HepG2 (cell line): Measurements from ENCODE around the gene TBC1D10B. TPM values are rescaled to one million over a fixed set of nuclear protein-coding genes. Genes with fewer than 3 reads are reported as not detected.

ENCODE experiments used
- ATF1 ChIP-seq: IDR thresholded peaks from 2 replicates; pipeline ENCODE4 v1.6.1; 2016; ENCODE audit warnings: mild to moderate bottlenecking, control low read depth
- ATF4 ChIP-seq, 2 experiments: fragments of 450-650 bp in 1 of 2; sonication (generic) in 1 of 2; formaldehyde crosslinking; IDR thresholded peaks; 2 replicates each; pipeline versions ENCODE4 v1.5.0 to v1.8.0; 2020 to 2022; ENCODE audit warnings: mild to moderate bottlenecking in 1 of 2, missing genetic modification reagents in 1 of 2
- CC2D1A ChIP-seq: sonication (generic); formaldehyde crosslinking; IDR thresholded peaks from 2 replicates; pipeline ENCODE4 v1.8.1; 2023; ENCODE audit warnings: mild to moderate bottlenecking, missing genetic modification reagents
- CSRNP1 ChIP-seq: sonication (generic); formaldehyde crosslinking; IDR thresholded peaks from 2 replicates; pipeline ENCODE4 v1.8.1; 2023; ENCODE audit warnings: mild to moderate bottlenecking, missing genetic modification reagents
- ELF4 ChIP-seq: sonication (generic); formaldehyde crosslinking; IDR thresholded peaks from 2 replicates; pipeline ENCODE4 v1.5.0; 2020; ENCODE audit warnings: missing genetic modification reagents, mild to moderate bottlenecking, moderate library complexity, borderline replicate concordance
- GMEB1 ChIP-seq: sonication (generic); formaldehyde crosslinking; IDR thresholded peaks from 2 replicates; pipeline ENCODE4 v1.5.1; 2020; ENCODE audit warnings: missing genetic modification reagents, mild to moderate bottlenecking, borderline replicate concordance
- NR0B2 ChIP-seq: sonication (generic); formaldehyde crosslinking; IDR thresholded peaks from 2 replicates; pipeline ENCODE4 v1.4.0; 2020; ENCODE audit warnings: mild to moderate bottlenecking, missing genetic modification reagents
- PHF21A ChIP-seq: sonication (generic); formaldehyde crosslinking; IDR thresholded peaks from 2 replicates; pipeline ENCODE4 v1.5.0; 2020; ENCODE audit warnings: mild to moderate bottlenecking, missing genetic modification reagents
- SAP130 ChIP-seq: IDR thresholded peaks from 2 replicates; pipeline ENCODE4 v1.6.1; 2016; ENCODE audit warnings: low read depth
- USF2 ChIP-seq, 2 experiments: sonication (generic) in 1 of 2; formaldehyde crosslinking in 1 of 2; IDR thresholded peaks; 2 replicates each; pipeline versions ENCODE4 v1.5.1 to v1.6.1; 2011 to 2020; ENCODE audit warnings: borderline replicate concordance in 1 of 2, low read depth in 1 of 2, low read length in 1 of 2, mild to moderate bottlenecking in 1 of 2, missing genetic modification reagents in 1 of 2, moderate library complexity in 1 of 2
- ZHX1 ChIP-seq: sonication (generic); formaldehyde crosslinking; IDR thresholded peaks from 2 replicates; pipeline ENCODE4 v1.8.1; 2022; ENCODE audit warnings: low read depth, mild to moderate bottlenecking, missing genetic modification reagents
- ZNF275 ChIP-seq: sonication (generic); formaldehyde crosslinking; IDR thresholded peaks from 2 replicates; pipeline ENCODE4 v1.8.0; 2022; ENCODE audit warnings: missing genetic modification reagents, mild to moderate bottlenecking, inconsistent platforms, borderline replicate concordance
- ZNF333 ChIP-seq: sonication (generic); formaldehyde crosslinking; IDR thresholded peaks from 2 replicates; pipeline ENCODE4 v1.4.0; 2020; ENCODE audit warnings: mild to moderate bottlenecking, missing genetic modification reagents, borderline replicate concordance
- ZNF747 ChIP-seq: sonication (generic); formaldehyde crosslinking; IDR thresholded peaks from 2 replicates; pipeline ENCODE4 v1.8.1; 2023; ENCODE audit warnings: missing genetic modification reagents, mild to moderate bottlenecking, borderline replicate concordance
- ZNF749 ChIP-seq: sonication (generic); formaldehyde crosslinking; IDR thresholded peaks from 2 replicates; pipeline ENCODE4 v1.8.0; 2022; ENCODE audit warnings: mild to moderate bottlenecking, missing genetic modification reagents, moderate library complexity, borderline replicate concordance
- ZNF780A ChIP-seq: sonication (generic); formaldehyde crosslinking; IDR thresholded peaks from 2 replicates; pipeline ENCODE4 v1.8.0; 2022; ENCODE audit warnings: mild to moderate bottlenecking, missing genetic modification reagents, moderate library complexity
- polyA plus RNA-seq, 8 experiments: library from polyadenylated mRNA; depleted of rRNA in 3 of 8; stranded (reverse) in 7 of 8; unstranded in 1 of 8; fragments of >200 nt; fragmentation: Illumina TruSeq in 4 of 8; extraction: Trizol in 4 of 8; gene quantifications; 2 replicates each; pipeline versions ENCODE4 v1.2.1 to v1.2.3, GENCODE V29; 2011 to 2016; ENCODE audit warnings: low read depth in 4 of 8, missing spikeins in 1 of 8, mixed read lengths in 1 of 8; ENCODE audit not compliant: insufficient read depth in 1 of 8
- total RNA-seq, 5 experiments: library from RNA; depleted of rRNA; stranded (reverse); fragments of >200 nt; fragmentation: Illumina TruSeq; extraction: Trizol; gene quantifications; 2 replicates each; pipeline ENCODE4 v1.2.3, GENCODE V29; 2016; ENCODE audit warnings: low read depth in 1 of 5

Gene TBC1D10B
- total and polyA plus RNA-seq, 2 of the 13 experiments (the other 11 are each of a cell fraction or from before 2014, with no cell fraction given), result 15.7 to 24.8 TPM

- no peak for TF ChIP-seq USF2 (IDR thresholded peaks at IDR 0.05; ENCODE audit: low read depth, low read length)
- no peak for TF ChIP-seq USF2 (CRISPR knock-in tag; IDR thresholded peaks at IDR 0.05; ENCODE audit: borderline replicate concordance)
- peak; percentile 44; the same call in 1 of the 2 replicates for TF ChIP-seq NR0B2
- TF ChIP-seq ZHX1 (CRISPR knock-in tag), result peak; percentile 29
- 0 out of 2 replicates have a peak, but pooled peaks have one; percentile 21 for TF ChIP-seq ZNF275 (CRISPR knock-in tag)
- no peak for TF ChIP-seq ZNF780A (CRISPR knock-in tag)
- TF ChIP-seq GMEB1 (CRISPR knock-in tag), result peak; percentile 97
- no peak for TF ChIP-seq ATF4 (CRISPR knock-in tag; IDR thresholded peaks at IDR 0.05)
- peak; percentile 75; the same call in 1 of the 2 replicates for TF ChIP-seq ELF4 (CRISPR knock-in tag)
- no peak for TF ChIP-seq CC2D1A (CRISPR knock-in tag)
- peak; percentile 37; the same call in 1 of the 2 replicates for TF ChIP-seq CSRNP1
- TF ChIP-seq ZNF333 (CRISPR knock-in tag), result peak; percentile 34; the same call in 1 of the 2 replicates
- peak; percentile 68; the same call in 1 of the 2 replicates for TF ChIP-seq ATF1 (CRISPR knock-in tag)
- TF ChIP-seq SAP130 (CRISPR knock-in tag), result no peak
- peak; percentile 90 for TF ChIP-seq PHF21A (CRISPR knock-in tag)
- peak; percentile 51; the same call in 1 of the 2 replicates for TF ChIP-seq ZNF747
- TF ChIP-seq ZNF749, result 0 out of 2 replicates have a peak, but pooled peaks have one; percentile 2
Observed at GRCh38 chr16:30377812-30378235, 7.5 kb upstream of the TBC1D10B start (continued).
